HL-60 (cell line): ENCODE results near the gene MLC1.

Experiments used
- DNase-seq, 2 experiments: peaks; one replicate each; pipeline ENCODE4 v3.0.0-alpha.2; 2010 to 2020; ENCODE audit warnings: low read depth in 1 of 2, low spot score in 1 of 2
- H3K27ac ChIP-seq: fragments of 250-450 bp; sonication (Bioruptor Pico); replicated peaks from 2 replicates; pipeline ENCODE4 v1.5.1; 2020; ENCODE audit warnings: mild to moderate bottlenecking, moderate library complexity
- H3K27me3 ChIP-seq: fragments of 250-450 bp; sonication (Bioruptor Pico); 2 replicates; pipeline ENCODE4 v1.5.1; 2021; ENCODE audit warnings: mild to moderate bottlenecking, moderate library complexity; ENCODE audit not compliant: insufficient read depth, poor library complexity, severe bottlenecking
- H3K4me3 ChIP-seq: replicated peaks from 2 replicates; pipeline ENCODE4 v1.5.1; 2011; ENCODE audit warnings: mild to moderate bottlenecking, control low read depth, low read length; ENCODE audit not compliant: insufficient read depth
- GABPA ChIP-seq: IDR thresholded peaks from 2 replicates; pipeline ENCODE4 v1.6.1; 2012; ENCODE audit warnings: low read depth
- POLR2AphosphoS5 ChIP-seq: IDR thresholded peaks from 2 replicates; pipeline ENCODE4 v1.6.1; 2012; ENCODE audit warnings: low read depth
- SPI1 ChIP-seq: IDR thresholded peaks from 2 replicates; pipeline ENCODE4 v1.6.1; 2012; ENCODE audit warnings: low read depth, mild to moderate bottlenecking, borderline replicate concordance
- TF ChIP-seq, protein P1 (sequence below): IDR thresholded peaks from one replicate; pipeline ENCODE4 v1.5.1; 2011; ENCODE audit warnings: low read length, control low read depth, inconsistent platforms; ENCODE audit not compliant: insufficient read depth
- TF ChIP-seq, protein P2 (sequence below): IDR thresholded peaks from 2 replicates; pipeline ENCODE4 v1.6.1; 2012; ENCODE audit warnings: low read depth; ENCODE audit not compliant: insufficient replicate concordance

The MLC1 gene

GRCh38 chr22:50082197-50082715, 3.0 kb downstream of the MLC1 start:
- H3K4me3 ChIP-seq, result no peak overlapping the region

DNA sequence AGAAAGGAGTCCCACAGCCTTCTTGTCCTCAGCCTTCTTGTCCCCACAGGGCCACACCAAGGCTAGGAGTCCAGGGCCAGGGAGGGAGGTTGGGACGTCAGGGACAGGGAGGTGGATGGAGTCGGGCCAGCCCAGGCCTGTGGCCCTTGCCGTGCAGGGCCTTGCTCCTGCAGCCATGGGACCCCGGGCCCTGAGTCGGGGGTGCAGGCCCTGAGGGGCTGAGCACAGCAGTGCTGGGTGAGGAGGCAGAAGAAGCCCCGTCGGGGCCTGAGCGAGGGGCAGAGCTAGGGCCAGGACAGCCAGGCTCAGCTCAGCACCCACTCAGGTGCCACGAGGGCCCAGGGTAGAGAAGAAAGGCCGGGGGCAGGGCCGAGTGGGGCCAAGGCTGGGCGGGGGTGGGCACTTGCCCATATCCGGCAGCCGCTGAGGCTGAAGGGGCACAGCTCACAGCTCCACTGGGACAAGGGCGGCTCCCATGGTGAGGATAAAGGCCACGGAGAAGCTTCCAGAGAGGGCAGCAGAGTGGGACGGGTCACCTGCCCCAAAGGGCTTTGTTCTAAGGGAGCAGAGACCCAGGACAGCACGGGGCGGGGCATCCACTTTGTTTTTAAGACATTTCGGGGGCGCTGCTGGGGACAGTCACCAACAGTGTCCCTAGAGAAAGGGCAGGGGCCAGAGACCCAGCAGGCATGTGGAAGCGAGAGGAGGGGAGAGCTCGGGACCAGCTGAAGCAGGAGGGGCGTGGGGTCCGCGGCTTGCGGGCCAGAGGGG, 3.6 kb downstream of the MLC1 start:
- TF ChIP-seq, protein P1, sequence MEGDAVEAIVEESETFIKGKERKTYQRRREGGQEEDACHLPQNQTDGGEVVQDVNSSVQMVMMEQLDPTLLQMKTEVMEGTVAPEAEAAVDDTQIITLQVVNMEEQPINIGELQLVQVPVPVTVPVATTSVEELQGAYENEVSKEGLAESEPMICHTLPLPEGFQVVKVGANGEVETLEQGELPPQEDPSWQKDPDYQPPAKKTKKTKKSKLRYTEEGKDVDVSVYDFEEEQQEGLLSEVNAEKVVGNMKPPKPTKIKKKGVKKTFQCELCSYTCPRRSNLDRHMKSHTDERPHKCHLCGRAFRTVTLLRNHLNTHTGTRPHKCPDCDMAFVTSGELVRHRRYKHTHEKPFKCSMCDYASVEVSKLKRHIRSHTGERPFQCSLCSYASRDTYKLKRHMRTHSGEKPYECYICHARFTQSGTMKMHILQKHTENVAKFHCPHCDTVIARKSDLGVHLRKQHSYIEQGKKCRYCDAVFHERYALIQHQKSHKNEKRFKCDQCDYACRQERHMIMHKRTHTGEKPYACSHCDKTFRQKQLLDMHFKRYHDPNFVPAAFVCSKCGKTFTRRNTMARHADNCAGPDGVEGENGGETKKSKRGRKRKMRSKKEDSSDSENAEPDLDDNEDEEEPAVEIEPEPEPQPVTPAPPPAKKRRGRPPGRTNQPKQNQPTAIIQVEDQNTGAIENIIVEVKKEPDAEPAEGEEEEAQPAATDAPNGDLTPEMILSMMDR, result no peak
- TF ChIP-seq POLR2AphosphoS5 (no peak), GABPA (no peak), SPI1 (no peak)
- TF ChIP-seq, protein P2, sequence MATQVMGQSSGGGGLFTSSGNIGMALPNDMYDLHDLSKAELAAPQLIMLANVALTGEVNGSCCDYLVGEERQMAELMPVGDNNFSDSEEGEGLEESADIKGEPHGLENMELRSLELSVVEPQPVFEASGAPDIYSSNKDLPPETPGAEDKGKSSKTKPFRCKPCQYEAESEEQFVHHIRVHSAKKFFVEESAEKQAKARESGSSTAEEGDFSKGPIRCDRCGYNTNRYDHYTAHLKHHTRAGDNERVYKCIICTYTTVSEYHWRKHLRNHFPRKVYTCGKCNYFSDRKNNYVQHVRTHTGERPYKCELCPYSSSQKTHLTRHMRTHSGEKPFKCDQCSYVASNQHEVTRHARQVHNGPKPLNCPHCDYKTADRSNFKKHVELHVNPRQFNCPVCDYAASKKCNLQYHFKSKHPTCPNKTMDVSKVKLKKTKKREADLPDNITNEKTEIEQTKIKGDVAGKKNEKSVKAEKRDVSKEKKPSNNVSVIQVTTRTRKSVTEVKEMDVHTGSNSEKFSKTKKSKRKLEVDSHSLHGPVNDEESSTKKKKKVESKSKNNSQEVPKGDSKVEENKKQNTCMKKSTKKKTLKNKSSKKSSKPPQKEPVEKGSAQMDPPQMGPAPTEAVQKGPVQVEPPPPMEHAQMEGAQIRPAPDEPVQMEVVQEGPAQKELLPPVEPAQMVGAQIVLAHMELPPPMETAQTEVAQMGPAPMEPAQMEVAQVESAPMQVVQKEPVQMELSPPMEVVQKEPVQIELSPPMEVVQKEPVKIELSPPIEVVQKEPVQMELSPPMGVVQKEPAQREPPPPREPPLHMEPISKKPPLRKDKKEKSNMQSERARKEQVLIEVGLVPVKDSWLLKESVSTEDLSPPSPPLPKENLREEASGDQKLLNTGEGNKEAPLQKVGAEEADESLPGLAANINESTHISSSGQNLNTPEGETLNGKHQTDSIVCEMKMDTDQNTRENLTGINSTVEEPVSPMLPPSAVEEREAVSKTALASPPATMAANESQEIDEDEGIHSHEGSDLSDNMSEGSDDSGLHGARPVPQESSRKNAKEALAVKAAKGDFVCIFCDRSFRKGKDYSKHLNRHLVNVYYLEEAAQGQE, result no peak

More at GRCh38 chr22:50082197-50082715, 3.0 kb downstream of the MLC1 start:
- Histone ChIP-seq H3K27me3 (no peaks in the 10 kb centered on the region), H3K27ac (no peak overlapping the region; the same call in 1 of the 2 replicates)
- TF ChIP-seq GABPA, result no peak
- TF ChIP-seq SPI1, result no peak
- TF ChIP-seq, protein P2, result no peak
- TF ChIP-seq POLR2AphosphoS5, result no peak
- TF ChIP-seq, protein P1, result no peak
- DNase-seq, result no peak

DNA sequence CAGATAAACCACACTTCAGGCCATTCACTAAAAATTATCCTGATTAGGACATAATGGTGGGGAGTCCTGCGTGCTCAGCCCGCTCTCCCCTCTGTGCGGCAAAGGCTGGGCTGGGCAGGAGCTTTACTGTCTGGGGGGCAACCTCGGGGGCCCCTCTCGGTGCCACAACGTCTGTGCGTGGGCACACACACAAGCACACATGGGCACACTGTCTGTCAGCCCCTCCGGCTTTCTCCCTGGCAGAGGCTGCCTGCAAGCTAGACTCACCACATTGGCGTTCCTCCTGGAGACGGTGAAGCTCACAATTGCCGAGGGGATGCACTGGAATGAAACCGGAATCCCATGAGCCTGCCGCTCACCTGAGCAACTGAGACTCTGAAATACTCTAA, 5.2 kb downstream of the MLC1 start:
- H3K4me3 ChIP-seq, result no peak overlapping the region
- no peaks in the 10 kb centered on the region for H3K27me3 ChIP-seq
- no peak overlapping the region for H3K27ac ChIP-seq
- DNase-seq, result no peak
- TF ChIP-seq, protein P2, result no peak
- TF ChIP-seq GABPA, result no peak

More for the DNA sequence above, 3.6 kb downstream of the MLC1 start:
- no peaks in the 10 kb centered on the region for H3K27me3 ChIP-seq
- DNase-seq, result no peak
- peak overlapping the region; percentile 41 for H3K27ac ChIP-seq
- no peak overlapping the region for H3K4me3 ChIP-seq
